Middle frontal gyrus (tissue), 1 donor: ENCODE measurements around the gene MERTK.
"Not testable (repeated sequence)": the region's sequence is repeated elsewhere in the genome, so short reads cannot be mapped to it uniquely, and the experiment has no call there.

Experiments used
- DNase-seq: peaks from one replicate; pipeline ENCODE4 v3.0.0-alpha.2; 2015; ENCODE audit warnings: low spot score; ENCODE audit errors: extremely low spot score

The MERTK gene

DNA sequence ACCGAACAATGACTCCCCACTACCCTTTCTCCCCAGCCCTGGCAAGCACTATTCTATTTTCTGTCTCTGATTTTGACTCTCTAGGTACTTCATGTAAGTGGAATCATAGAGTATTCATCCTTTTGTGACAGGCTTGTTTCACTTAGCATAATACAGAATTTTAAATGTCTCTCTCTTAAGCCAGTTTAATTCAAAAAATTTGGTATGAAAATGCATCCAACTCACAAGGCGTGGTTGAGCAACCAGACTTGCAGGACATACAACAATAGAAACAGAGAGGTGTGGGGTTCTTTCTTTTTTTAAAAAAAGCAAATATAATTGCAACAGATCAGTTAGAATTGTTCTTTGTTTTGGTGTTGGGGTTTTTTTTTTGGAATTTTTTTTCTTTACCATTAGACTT lies 109.1 kb downstream of the MERTK start:
- DNase-seq: no peak

DNA sequence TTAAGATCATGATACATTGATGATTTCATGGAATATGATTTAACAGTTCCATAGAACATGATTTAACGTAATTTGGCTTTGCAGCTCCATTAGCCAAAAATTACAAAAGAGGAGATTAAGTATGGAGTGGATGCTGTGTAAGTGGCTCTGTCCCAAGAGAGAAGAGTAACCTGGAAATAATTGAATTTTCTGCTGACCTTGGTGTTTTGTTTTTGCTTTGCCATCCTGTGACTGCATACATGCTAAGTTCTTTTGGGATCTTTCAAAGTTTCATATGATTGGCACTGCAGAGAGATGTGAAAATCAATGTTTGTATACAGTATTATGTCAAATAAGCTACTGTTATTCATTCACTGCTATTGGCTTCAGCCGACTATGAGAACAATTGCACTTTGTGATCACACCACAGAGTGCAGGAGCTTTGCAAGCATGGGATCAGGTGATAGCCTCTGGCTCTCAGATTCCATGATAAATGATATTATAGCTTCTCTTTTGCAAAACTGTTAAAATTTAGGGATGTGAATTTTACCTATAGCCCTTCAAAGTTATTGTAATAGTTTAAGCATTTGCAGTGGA lies 110.6 kb downstream of the MERTK start:
- DNase-seq: no peak

DNA sequence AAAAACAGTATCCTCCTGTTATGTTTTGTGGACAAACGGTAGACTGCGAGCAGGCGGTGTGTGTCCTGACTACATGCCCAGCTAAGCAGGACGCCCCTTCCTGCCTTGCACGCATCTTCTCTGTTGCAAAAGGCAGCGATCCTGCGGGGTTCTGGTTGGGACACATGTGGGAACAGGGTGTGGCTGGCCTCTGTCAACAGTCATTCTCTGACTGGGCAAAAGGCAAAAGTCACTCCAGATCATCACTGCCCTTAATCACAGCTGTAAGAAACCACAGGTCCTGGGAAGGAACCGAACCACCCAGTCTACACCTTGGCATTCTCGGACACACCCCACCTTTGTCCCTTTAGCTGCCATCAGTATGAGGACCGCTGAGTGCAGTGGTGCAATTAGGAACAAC lies 112.3 kb downstream of the MERTK start:
- no peak for DNase-seq

DNA sequence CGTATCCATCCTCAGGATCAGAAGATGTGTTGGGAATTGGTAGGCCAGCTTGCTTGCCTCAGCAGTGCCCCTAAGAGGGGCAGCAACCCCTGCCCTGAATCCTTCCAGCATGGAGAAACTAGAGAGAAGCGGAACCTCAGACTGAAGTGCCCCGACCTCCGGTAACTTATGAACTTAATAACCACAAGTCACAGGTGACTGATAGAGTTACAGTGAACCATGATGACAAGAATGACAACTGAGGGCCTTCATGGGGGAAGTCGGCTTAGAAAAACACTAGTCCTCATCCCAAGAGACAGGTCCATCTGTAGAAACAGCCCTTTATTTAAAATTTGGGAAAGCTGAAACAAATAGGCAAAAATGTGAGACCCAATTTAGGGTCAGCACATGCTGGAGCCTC lies 114.1 kb downstream of the MERTK start:
- no peak for DNase-seq

DNA sequence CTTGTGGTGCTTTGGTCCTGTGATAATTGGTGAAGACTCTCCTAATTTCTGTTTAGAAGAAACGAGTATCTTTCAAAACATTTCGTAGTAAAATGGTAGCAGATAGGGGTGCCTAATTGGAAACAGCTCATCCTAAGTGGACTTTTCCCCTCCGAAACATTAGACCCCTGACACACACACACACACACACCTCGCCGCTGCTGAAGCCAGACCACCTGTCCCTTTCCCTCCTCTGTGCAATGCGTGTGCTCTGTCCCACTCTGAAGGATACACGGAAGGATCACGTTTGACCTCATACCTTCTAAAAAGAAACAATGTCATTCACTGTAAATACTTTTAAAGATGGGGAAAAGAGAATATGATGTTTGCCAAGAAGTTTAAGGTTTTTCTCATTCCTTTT lies 120.4 kb downstream of the MERTK start:
- DNase-seq: no peak

DNA sequence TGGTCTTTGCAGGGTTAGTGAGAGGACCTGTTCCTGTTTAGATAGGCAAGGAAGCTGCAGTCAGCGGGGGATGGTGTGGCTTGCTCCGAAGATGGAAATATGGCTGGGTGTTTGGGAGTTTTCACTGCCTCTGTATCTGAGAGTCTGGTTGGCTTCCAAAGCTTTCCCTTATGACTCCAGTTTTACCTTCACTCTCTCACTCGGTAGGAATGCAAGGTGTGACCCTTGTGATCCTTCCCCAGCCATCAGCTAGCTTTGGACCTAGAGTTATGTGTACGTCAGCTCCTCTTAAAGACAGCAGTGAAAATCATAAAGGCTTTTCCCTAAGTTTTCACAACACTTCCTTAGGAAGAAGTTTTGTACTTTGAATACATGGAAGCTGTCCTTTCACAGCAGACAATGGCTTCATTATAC lies 121.2 kb downstream of the MERTK start:
- DNase-seq: no peak

DNA sequence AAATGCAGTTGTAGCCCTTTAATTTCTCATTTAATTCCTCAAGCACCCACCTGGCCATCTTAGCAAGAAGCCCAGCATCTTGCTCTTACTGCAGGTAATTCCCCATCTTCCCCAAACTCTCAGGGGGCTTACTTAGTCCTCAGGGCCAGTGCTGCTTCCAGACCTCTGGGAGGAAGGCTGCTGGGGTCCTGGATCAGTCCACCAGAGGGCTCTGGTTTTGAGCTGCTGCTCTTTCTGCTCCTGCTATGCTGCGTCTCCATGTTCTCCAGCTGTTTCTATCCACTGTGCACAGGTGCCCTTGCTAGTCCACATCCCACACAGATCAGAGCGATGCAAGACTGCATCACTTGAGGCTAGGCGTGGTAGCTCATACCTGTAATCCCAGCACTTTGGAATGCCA lies 122.2 kb downstream of the MERTK start:
- no peak for DNase-seq

DNA sequence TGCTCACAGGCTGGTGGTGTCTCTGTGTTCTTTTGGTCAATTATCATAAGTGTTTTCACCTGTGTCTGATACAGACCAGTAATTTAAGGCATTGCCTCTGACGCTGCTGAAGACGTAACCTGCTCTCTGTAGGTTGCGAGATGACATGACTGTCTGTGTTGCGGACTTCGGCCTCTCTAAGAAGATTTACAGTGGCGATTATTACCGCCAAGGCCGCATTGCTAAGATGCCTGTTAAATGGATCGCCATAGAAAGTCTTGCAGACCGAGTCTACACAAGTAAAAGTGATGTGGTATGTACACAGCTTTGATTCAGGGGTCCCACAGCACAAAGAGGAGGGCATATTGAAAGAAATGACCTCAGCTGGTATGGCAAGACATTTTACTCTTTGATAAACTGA lies 122.9 kb downstream of the MERTK start:
- no peak for DNase-seq

DNA sequence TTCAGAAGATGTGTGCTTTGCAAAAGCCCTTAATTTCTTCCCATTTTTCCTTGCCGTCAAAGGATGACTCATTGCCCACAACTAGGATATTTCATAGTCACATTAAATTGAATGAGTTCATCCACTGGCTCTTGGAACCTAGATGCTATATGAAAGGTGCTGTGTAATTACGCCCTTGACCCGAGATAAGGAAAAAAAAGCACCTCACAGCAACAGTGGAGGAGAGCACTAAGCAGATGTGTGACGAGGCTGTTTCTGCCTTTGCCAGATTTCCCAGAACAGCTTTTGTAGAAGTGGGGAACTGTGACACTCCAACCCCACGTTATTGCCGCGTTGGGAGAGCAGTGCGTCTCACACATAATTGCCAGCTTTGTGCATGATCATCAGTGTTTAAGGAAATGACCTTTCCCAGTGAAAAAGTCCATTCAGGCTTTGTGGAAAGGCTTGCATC lies 123.4 kb downstream of the MERTK start:
- DNase-seq: no peak

DNA sequence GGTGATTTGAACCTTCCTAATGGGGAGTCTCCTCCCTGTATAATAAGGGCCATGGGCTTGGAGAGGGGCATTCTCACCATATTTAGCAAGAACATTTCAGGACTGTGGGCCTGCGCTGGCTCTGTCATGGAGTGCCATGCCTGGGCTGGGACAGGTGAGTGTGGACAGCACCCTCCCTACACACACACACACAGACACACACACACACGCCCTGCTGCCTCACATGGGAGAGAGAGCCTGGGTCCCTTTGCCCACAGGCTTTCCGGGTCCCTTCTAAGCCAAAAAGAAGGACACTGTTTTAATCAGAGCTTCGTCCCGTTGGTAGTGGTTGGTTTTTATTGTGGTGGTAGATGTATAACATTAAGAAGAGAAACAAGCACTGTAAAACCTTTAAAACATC lies 125.3 kb downstream of the MERTK start:
- no peak for DNase-seq

DNA sequence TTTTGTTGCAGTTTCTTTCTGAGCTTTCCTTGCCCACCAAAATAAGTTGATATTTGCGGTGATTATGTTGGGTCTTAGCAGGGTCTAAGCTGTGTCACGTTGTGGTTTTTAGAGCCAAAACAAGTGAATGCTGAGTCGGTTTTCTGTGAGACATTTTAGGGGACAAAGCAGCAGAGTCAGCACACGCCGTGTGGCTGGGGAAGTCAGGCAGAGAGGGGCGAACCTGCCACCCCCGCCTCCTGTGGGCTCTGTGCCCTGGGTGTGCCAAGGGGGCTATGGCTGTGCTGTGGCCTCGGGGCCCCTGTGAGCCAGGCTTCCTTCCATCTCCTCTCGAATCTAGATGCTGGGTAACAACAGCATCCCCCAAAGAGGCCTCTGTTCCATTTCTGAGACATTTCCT lies 125.8 kb downstream of the MERTK start:
- DNase-seq: no peak

DNA sequence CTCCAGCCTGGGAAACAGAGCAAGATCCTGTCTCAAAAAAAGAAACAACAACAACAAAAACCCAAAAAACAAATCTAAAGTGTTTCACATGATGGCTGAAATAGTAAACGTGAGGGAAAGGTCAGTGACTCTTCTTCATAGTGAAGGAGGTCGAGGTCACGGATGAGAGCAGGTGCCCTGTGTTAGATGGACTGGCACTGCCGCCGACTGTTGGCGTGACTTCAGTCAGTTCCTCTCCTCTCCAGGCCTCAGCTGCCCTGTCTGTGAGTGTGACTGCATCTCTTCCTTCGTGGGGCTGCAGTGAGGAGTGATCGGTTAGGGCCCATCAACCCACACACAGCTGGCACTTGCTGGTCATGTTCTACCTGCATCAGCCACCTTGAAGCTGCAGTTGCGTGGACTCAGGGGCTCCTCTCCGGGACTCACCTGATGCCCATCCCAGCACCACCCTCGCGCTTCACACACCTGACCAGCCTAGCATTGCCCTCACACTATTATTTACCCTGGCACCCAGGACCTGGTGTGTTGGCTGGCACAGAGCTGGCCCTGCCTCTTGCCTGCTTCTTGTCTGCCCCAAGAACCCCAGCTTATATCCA lies 126.6 kb downstream of the MERTK start:
- no peak for DNase-seq

DNA sequence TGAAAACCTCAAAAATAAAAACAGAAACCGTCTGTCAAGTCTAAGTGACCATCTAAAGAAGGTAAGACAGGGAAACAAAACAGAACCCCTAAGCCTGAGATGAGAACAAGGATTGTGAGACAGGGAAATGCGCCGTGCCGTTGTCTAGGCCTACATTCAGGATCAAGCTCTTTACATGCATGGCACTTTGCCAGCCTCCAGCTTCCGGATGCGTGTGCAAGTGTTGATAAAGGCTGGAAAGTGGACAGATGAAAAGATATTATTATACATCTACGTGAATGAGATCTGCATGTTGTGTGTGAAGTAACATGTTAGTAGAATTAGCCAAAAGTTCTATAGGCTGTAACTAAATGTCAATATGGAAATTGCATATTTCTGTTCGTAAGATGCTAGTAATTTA lies 128.1 kb downstream of the MERTK start:
- DNase-seq: no peak

DNA sequence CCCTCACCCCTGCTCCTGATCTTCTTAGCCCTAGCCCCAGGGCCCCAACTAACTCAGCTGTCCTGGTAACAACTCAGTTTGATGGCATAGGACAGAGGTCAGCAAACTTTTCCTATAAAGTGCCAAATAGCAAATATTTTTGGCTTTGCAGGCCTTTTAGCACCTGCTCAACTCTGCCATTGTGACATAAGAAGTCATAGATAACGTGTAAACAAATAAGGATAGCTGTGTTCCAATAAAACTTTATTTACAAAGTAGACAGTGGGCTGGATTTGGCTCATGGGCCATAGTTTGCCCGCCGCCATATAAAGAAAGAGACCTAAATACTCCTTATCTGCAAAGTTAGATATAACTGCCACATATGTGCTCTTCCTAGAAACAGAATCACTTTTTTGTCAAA lies 129.4 kb downstream of the MERTK start:
- no peak for DNase-seq

DNA sequence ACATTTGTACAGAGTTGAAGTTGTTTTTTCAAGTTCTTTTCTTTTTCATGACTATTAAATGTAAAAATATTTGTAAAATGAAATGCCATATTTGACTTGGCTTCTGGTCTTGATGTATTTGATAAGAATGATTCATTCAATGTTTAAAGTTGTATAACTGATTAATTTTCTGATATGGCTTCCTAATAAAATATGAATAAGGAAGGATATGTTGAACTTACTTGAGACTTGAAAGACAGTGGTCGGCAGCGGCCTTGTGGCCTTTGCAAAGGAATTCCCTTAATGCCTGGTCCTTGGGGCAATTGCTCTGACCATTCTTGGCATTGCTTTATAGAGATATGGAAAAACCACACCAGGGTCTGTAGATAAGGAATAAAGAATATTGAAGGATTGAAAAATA lies 130.8 kb downstream of the MERTK start:
- no peak for DNase-seq

DNA sequence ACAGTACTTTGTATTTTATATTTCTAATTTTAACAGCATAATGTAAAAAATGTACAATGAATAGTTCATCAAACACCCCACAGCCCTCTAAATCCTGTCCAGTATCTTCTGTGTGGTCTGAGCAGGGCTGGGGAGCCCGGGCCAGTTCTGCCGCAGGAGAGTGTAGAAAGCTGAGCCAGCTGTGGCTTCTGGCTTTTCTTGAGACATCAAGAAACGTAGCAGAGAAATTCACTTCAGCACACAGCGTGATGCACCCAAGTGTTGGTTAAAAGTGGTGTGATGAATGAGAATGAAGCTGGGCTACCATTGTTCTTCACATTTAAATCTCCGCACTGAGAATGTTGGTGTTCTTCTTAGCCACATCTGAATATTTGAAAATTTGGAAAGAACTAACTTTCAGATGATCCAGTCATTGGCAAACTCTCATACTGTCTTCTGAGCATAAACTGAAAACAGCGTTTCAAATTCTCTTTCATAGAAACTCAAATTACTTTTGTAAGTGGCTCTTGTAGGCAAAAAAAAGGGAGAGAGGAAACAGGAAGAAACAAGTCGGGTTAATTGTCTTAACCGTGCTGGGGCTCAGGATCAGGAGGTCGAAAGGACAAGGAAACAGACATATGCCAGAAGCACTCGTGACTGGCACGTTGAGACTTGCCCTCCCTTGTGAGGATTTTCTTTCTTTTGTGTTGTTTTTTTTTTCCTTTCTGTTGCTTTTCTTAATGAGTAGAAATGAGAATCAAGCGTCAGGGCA lies 133.2 kb downstream of the MERTK start:
- DNase-seq: no peak

DNA sequence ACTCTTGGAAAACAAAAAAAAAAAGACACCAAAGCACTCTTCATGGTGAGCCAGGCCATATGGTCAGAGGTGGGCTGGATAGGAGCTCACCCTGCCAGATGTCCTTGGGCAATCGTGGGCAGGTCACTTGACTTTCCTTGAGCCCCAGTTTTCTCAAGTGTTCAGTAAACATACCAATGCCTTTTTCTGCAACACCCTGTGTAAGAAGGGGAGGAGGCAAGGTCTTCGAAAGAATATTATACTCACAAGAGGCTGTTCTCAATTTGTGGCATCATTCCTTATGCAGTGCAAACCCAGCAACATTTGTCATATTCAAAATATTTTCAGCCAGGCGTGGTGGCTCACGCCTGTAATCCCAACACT lies 133.8 kb downstream of the MERTK start:
- DNase-seq: no peak

DNA sequence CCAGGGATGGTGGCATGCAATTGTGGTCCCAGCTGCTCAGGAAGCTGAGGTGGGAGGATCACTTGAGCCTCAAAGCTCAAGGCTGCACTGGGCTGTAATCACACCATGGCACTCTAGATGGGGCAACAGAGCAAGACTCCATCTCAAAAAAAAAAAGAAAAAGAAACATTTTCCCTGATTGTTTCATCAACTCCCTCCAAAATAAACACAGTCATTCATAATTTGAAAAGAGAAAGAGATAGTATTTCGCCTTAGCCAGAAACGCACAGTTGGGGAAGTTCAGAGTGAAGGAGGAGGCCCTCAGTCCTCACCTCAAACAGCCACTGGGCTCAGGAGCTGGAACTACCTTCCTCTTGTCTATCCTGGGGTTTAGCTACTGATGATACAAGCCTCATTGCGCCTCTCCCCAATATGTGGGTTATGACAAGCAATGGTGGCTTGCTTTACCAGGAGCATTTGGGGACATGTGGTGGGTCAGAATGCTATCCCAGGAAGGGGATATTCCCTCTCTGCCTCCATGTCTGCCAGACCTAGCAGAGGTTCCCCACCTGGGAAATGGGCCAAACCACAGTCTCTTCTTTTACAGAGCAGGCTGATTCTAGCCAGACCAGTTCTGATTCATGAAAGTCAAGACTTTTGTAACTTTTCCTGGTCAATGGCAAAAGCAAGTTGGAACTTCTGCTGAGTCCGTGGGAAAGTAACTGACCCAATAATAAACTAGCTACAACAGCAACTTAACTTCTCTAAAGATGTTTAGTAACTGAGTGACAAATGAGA lies 134.5 kb downstream of the MERTK start:
- DNase-seq: no peak

DNA sequence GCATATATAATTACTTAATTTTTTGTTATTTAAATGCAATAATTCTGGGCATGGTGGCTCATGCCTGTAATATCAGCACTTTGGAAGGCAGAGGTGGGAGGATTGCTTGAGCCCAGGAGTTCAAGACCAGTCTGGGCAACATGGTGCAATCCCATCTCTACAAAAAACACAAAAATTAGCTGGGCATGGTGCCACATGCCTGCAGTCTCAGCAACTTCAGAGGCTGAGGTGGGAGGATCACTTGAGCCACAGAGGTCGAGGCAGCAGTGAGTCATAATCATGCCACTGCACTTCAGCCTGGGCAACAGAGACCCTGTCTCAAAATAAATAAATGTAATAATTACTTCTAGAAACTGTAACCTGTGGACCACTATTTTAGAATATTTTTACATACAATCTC lies 135.2 kb downstream of the MERTK start:
- no peak for DNase-seq

DNA sequence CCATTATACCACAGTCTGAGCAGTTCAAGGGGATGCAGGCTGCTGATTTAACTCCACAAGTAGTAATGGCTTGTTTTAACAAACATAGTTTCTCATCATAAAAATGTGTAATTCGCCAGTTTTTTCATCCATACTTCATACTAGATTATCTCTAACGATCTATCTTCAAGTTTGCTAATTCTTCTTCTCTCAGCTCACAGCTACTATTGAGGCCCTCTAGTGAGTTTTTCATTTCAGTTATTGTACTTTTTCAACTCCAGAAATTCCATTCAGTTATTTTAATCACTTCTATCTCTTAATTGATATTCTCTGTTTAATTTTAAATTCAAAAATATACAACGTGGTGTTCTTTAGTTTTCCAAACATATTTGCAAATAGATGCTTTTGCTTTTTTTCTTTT lies 136.5 kb downstream of the MERTK start:
- DNase-seq: no peak

DNA sequence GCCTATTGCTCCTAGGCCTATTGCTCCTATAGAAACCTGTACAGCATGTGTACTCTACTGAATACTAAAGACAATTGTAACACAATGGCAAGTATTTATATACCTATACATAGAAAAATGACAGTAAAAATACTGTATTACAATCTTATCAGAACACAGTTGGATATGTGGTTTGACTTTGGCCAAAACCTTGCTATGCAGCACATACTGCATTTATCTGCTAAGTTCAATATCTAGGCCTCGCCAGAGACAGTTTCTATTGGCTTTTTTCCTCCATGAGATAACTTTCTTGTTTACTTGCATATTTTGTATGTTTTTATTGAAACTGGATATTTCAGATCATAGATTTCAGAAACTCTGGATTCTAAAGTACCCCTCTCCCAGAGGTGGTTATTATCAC lies 137.4 kb downstream of the MERTK start:
- no peak for DNase-seq

DNA sequence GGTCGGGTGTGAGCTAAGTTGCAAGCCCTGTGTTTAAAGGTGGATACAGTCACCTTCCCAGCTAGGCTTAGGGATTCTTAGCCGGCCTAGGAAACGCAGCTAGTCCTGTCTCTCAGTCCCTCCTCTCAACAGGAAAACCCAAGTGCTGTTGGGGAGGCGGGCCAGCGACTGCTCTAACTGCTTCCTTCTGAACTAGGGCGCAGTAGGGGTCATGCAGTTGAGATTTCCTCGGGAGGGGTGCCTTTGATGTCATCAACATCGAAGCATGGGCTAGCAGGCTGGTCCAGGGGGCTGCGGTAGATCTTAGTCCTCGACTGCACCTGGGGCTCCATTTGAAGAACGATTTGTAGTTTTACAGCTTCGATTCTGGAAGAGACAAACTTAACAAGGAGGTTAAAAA lies 141.1 kb downstream of the MERTK start:
- DNase-seq: not testable (repeated sequence)
